ENCODE results near the gene STAG1. TPM values are rescaled to one million over a fixed set of nuclear protein-coding genes. Genes with fewer than 3 reads are reported as not detected.

The STAG1 gene
- total and polyA plus RNA-seq, 2 experiments from 2014 or later, result 9.0 to 21.9 TPM

GRCh38 chr3:136621628-136622027, 130.6 kb downstream of the STAG1 start:
- H3K4me2 ChIP-seq, result no peak overlapping the region
- peaks cover 8% of the 10 kb centered on the region; the same call in 1 of the 2 replicates for H3K4me1 ChIP-seq (ENCODE audit: insufficient read depth)
- H3F3A ChIP-seq (replicated peaks; ENCODE audit: low read depth), result no peaks in the 10 kb centered on the region
- H4K20me1 ChIP-seq (replicated peaks; ENCODE audit: insufficient read depth), result no peaks in the 10 kb centered on the region
- no peak overlapping the region for H3K27ac Mint-ChIP-seq
- no peaks in the 10 kb centered on the region for H3K27me3 Mint-ChIP-seq (ENCODE audit: insufficient read depth, low read depth, poor library complexity)
- peaks cover 4% of the 10 kb centered on the region; the same call in 2 of the 3 replicates for H3K36me3 Mint-ChIP-seq (ENCODE audit: low read depth)
- peaks cover 19% of the 10 kb centered on the region for H3K4me1 Mint-ChIP-seq
- no peak overlapping the region for H3K4me3 Mint-ChIP-seq
- TF ChIP-seq CTCF (conservative IDR thresholded peaks at IDR 0.05; ENCODE audit: low read depth in 2 of 2) (no peak), STAT1 (IDR thresholded peaks at IDR 0.05; ENCODE audit: unreplicated experiment) (no peak), ZNF331 (CRISPR knock-in tag; IDR thresholded peaks at IDR 0.05; ENCODE audit: low read depth) (no peak), JUNB (IDR thresholded peaks at IDR 0.05; ENCODE audit: unreplicated experiment) (no peak), ZNF462 (CRISPR knock-in tag; IDR thresholded peaks at IDR 0.05) (no peak), NANOG (IDR thresholded peaks at IDR 0.05; ENCODE audit: borderline replicate concordance) (no peak)
- DNase-seq (ENCODE audit: low spot score), result no peak
- H3K9me3 Mint-ChIP-seq, result no peaks in the 10 kb centered on the region
- H2AFZ ChIP-seq, result no peak overlapping the region
- no peak for ATAC-seq
- H3K79me2 ChIP-seq (replicated peaks; ENCODE audit: insufficient read depth), result peaks cover 22% of the 10 kb centered on the region; the same call in 1 of the 2 replicates
- no peaks in the 10 kb centered on the region for H3K36me3 ChIP-seq (ENCODE audit: insufficient read depth)
- H3K4me3 ChIP-seq, result no peak overlapping the region
- no peak overlapping the region for H3K27ac ChIP-seq (ENCODE audit: low read depth)
- no peaks in the 10 kb centered on the region for H3K27me3 ChIP-seq (ENCODE audit: insufficient read depth)
- H3K9me2 ChIP-seq (ENCODE audit: insufficient read depth), result no peaks in the 10 kb centered on the region
